OCI-LY7 (cell line): Measurements from ENCODE around the gene FBXO9.

ENCODE experiments used
- EZH2phosphoT487 ChIP-seq: fragments of 200-600 bp; sonication (generic); IDR thresholded peaks from 2 replicates; pipeline ENCODE4 v1.6.1; 2018; ENCODE audit warnings: low read depth, borderline replicate concordance, mild to moderate bottlenecking, mixed run types, antibody characterized with exemption, low read length, moderate library complexity, mixed read lengths
- TF ChIP-seq, protein P1 (sequence below): fragments of 200-600 bp; sonication (generic); conservative IDR thresholded peaks from 2 replicates; pipeline ENCODE4 v1.5.1; 2014; ENCODE audit warnings: mild to moderate bottlenecking, antibody characterized with exemption, low read length, moderate library complexity, mixed read lengths

DNA sequence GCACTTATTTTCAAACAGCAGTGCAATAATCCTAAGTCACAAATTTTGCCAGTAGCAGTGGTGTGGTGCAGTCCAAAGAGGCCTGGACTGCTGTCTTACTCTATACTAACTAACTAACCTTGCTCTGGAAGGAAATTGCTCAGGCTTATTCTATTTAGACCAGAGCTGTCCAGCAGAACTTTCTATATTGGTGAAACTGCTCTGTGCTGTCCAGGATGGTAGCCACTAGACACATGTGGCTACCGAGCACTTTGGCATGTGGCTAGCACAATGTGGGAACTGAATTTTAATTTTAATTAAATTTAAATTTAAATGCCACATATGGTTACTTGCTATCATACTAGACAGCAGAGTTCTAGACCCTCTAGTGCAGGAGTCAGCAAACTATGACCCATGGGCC, 27.1 kb upstream of the FBXO9 start:
- TF ChIP-seq, protein P1, sequence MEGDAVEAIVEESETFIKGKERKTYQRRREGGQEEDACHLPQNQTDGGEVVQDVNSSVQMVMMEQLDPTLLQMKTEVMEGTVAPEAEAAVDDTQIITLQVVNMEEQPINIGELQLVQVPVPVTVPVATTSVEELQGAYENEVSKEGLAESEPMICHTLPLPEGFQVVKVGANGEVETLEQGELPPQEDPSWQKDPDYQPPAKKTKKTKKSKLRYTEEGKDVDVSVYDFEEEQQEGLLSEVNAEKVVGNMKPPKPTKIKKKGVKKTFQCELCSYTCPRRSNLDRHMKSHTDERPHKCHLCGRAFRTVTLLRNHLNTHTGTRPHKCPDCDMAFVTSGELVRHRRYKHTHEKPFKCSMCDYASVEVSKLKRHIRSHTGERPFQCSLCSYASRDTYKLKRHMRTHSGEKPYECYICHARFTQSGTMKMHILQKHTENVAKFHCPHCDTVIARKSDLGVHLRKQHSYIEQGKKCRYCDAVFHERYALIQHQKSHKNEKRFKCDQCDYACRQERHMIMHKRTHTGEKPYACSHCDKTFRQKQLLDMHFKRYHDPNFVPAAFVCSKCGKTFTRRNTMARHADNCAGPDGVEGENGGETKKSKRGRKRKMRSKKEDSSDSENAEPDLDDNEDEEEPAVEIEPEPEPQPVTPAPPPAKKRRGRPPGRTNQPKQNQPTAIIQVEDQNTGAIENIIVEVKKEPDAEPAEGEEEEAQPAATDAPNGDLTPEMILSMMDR = no peak
- no peak for TF ChIP-seq EZH2phosphoT487
